ENCODE measurements around the gene EPG5. TPM values are rescaled to one million over a fixed set of nuclear protein-coding genes. Genes with fewer than 3 reads are reported as not detected.

Gene EPG5
- total RNA-seq, 2 experiments from 2014 or later = 15.3 to 19.0 TPM

DNA sequence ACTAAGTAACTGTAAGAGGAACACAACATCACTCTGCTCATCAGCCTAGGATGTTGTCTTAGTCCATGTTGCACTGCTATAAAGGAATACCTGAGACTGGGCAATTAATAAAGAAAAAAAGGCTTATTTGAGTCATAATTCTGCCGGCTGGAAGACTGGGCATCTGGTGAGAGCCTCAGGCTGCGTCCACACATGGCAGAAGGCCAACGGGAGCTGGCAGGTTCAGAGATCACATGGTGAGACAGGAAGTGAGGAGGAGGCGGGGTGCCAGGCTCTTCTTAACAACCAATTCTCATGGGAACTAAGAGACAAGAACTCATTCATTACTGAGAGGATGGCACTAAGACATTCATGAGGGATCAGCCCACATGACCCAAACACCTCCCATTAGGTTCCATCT, 46.8 kb downstream of the EPG5 start:
- CTCF ChIA-PET = interaction anchor here (0.9 to 1.5 kb wide), 4 partner anchors 10 to 153 kb away, joined by 3 to 4 read pairs (median 4); partner anchors contain the start of gene PSTPIP2
- POLR2A ChIA-PET = no interaction called here

DNA sequence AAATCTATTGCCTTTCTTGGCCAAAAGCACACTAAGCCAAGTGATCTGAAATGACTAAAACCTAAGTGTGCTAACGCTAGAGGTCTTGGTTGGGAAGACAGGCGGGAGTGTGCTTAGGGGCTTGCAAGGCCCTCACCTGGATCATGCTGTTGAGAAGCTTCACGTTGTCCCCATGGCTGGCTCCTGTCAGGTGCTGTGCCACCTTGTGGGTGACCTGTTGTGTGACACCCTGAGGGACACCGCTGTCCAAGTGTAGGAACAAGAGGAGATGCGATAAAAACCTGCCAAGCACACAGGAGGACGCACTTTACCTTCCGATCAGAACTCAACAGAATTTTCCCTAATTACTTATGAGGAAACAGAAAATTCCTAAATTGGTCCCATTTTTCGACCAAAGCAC, 50.8 kb downstream of the EPG5 start:
- Mint-ChIP-seq H3K36me3 (ENCODE audit: low read depth) (peaks cover 15% of the 10 kb centered on the region), H3K4me1 (ENCODE audit: low read depth) (peaks cover 7% of the 10 kb centered on the region), H3K27ac (no peak overlapping the region), H3K27me3 (no peaks in the 10 kb centered on the region), H3K4me3 (no peak overlapping the region), H3K9me3 (no peaks in the 10 kb centered on the region)
- TF ChIP-seq, protein P1, sequence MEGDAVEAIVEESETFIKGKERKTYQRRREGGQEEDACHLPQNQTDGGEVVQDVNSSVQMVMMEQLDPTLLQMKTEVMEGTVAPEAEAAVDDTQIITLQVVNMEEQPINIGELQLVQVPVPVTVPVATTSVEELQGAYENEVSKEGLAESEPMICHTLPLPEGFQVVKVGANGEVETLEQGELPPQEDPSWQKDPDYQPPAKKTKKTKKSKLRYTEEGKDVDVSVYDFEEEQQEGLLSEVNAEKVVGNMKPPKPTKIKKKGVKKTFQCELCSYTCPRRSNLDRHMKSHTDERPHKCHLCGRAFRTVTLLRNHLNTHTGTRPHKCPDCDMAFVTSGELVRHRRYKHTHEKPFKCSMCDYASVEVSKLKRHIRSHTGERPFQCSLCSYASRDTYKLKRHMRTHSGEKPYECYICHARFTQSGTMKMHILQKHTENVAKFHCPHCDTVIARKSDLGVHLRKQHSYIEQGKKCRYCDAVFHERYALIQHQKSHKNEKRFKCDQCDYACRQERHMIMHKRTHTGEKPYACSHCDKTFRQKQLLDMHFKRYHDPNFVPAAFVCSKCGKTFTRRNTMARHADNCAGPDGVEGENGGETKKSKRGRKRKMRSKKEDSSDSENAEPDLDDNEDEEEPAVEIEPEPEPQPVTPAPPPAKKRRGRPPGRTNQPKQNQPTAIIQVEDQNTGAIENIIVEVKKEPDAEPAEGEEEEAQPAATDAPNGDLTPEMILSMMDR (IDR thresholded peaks at IDR 0.05) = peak; percentile 38
- peak; percentile 27 for DNase-seq
- ATAC-seq = peak; percentile 60
- CTCF ChIA-PET = interaction anchor here (0.8 to 2.7 kb wide), 4 partner anchors 9 to 250 kb away, joined by 3 to 13 read pairs (median 4); no protein-coding TSS in a partner anchor
- POLR2A ChIA-PET = interaction anchor here (0.5 kb wide), 1 partner anchor 223 kb away, joined by 3 read pairs; no protein-coding TSS in a partner anchor
- intact Hi-C loops (cut with micrococcal nuclease) = no loop called here

More for the DNA sequence above, 46.8 kb downstream of the EPG5 start:
- Mint-ChIP-seq H3K4me1 (ENCODE audit: low read depth) (peaks cover 7% of the 10 kb centered on the region), H3K27ac (no peak overlapping the region), H3K4me3 (no peak overlapping the region), H3K36me3 (ENCODE audit: low read depth) (peaks cover 22% of the 10 kb centered on the region), H3K9me3 (no peaks in the 10 kb centered on the region), H3K27me3 (no peaks in the 10 kb centered on the region)
- intact Hi-C loops (cut with micrococcal nuclease) = no loop called here
- ATAC-seq (no peak), DNase-seq (no peak)
- TF ChIP-seq, protein P1 (IDR thresholded peaks at IDR 0.05) = no peak

DNA sequence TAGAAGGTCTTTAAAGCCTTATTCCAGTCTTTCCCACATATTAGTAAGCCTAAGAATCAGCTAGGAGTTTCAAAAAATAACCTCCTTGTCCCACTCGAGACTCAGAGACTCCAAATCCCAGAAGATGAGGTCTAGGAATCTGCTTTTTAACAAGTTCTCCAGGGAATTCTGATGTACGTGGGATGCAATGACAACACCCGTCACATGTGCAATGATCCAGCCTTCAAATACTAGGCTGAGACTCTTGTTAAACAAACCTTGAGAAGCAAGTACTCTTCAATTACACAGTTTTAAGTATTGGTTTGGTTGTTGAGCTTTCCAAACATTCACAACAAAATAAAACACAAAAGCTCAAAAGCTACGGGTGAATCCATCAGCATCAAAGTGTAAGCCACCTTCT, 53.9 kb downstream of the EPG5 start:
- DNase-seq (no peak), ATAC-seq (no peak)
- H3K27me3 Mint-ChIP-seq = no peaks in the 10 kb centered on the region
- H3K9me3 Mint-ChIP-seq = no peaks in the 10 kb centered on the region
- ChIA-PET CTCF (interaction anchor here (0.8 to 2.5 kb wide), 3 partner anchors 33 to 292 kb away, joined by 3 to 12 read pairs (median 4); no protein-coding TSS in a partner anchor), POLR2A (interaction anchor here (0.6 kb wide), 1 partner anchor 1812 kb away, joined by 3 read pairs; no protein-coding TSS in a partner anchor)
- peaks cover 25% of the 10 kb centered on the region for H3K36me3 Mint-ChIP-seq (ENCODE audit: low read depth)
- intact Hi-C loops (cut with micrococcal nuclease) = no loop called here
- H3K4me3 Mint-ChIP-seq = no peak overlapping the region
- no peaks in the 10 kb centered on the region for H3K4me1 Mint-ChIP-seq (ENCODE audit: low read depth)
- no peak overlapping the region for H3K27ac Mint-ChIP-seq
- TF ChIP-seq, protein P1 (IDR thresholded peaks at IDR 0.05) = no peak

DNA sequence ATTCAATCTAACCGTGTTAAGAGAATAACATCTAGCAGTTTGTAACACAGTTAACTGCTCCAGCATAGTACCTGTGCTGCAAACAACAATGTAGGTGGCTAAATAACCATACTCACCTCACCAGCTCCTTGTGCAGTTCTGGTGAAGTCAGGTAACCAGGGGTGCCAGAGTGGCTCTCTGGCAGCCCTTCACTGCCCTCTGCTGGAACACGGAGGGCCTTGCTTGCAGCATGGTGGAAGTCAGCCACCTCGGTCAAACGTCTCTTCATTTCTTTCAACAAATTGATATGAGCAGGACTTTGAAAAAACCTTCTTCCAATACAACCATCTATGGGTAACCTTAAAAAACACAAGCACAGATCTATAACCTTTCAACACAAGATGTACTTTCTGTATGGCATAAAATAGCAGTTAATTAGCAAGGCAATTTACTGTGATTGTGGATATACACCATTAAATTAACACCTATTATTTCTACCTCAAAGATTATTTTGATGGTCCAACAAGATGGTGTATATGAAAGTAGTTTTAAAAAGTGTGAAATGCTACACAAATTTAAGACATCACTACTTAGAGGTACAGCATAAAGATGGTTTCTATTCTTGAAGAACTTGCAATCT, 56.6 kb downstream of the EPG5 start:
- Mint-ChIP-seq H3K27ac (no peak overlapping the region), H3K9me3 (no peaks in the 10 kb centered on the region), H3K4me1 (ENCODE audit: low read depth) (no peaks in the 10 kb centered on the region), H3K4me3 (no peak overlapping the region), H3K36me3 (ENCODE audit: low read depth) (peaks cover 29% of the 10 kb centered on the region), H3K27me3 (no peaks in the 10 kb centered on the region)
- ChIA-PET CTCF (interaction anchor here (0.6 to 5.8 kb wide), 24 partner anchors 9 to 290 kb away, joined by 3 to 60 read pairs (median 4); no protein-coding TSS in a partner anchor), POLR2A (no interaction called here)
- TF ChIP-seq, protein P1 (IDR thresholded peaks at IDR 0.05) = peak; percentile 88
- DNase-seq = peak; percentile 73
- ATAC-seq = peak; percentile 94
- intact Hi-C loops (cut with micrococcal nuclease) = no loop called here

DNA sequence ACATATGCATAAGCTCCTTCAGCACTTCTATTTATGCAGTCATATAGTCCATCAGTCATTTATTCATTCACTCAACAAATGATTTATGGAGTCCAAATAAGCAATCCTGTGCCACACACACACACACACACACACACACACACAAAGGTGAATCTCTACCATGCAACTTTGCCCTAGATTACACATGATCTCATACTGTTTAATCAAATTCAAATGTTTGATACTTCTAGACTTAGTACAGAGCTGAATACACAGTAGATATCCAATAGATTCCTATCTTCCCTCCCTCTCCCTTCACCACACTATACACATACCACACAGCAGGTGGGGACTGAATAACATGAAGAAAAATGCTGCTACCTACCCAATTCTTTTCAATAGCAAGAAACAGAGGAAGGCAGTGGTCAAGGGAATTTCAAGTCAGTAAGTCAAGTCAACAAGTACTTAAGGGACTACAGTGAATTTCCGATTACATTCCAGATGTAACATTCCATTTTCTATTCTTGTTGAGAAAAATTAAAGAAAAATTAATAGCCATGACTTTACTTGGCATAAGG, 65.4 kb downstream of the EPG5 start:
- DNase-seq (no peak), ATAC-seq (no peak)
- H3K27ac Mint-ChIP-seq = no peak overlapping the region
- no peak overlapping the region for H3K4me3 Mint-ChIP-seq
- peaks cover 10% of the 10 kb centered on the region for H3K36me3 Mint-ChIP-seq (ENCODE audit: low read depth)
- ChIA-PET POLR2A (no interaction called here), CTCF (interaction anchor here (1.2 to 1.3 kb wide), 4 partner anchors 8 to 172 kb away, joined by 3 to 7 read pairs (median 4); no protein-coding TSS in a partner anchor)
- no peaks in the 10 kb centered on the region for H3K27me3 Mint-ChIP-seq
- TF ChIP-seq, protein P1 (IDR thresholded peaks at IDR 0.05) = no peak
- no peaks in the 10 kb centered on the region for H3K4me1 Mint-ChIP-seq (ENCODE audit: low read depth)
- intact Hi-C loops (cut with micrococcal nuclease) = no loop called here
- H3K9me3 Mint-ChIP-seq = no peaks in the 10 kb centered on the region

Data from activated CD8-positive, alpha-beta T cell treated with anti-CD3 and anti-CD28 coated beads for 36 hours (primary cell).